KMS-11 (cell line): ENCODE data around the gene TEDC1.

ENCODE experiments used
- H2AFZ ChIP-seq: fragments of 200-600 bp; sonication (generic); 2 replicates; pipeline ENCODE4 v1.6.1; 2016; ENCODE audit warnings: antibody characterized with exemption, mixed run types, low read depth
- H3K27ac ChIP-seq: fragments of 200-600 bp; sonication (generic); 2 replicates; pipeline ENCODE4 v1.6.1; 2016; ENCODE audit warnings: mild to moderate bottlenecking, mixed run types
- H3K27me3 ChIP-seq: fragments of 200-600 bp; sonication (generic); 2 replicates; pipeline ENCODE4 v1.6.1; 2017; ENCODE audit warnings: mild to moderate bottlenecking, low read depth, mixed run types, moderate library complexity; ENCODE audit not compliant: insufficient read depth
- H3K36me3 ChIP-seq: fragments of 200-600 bp; sonication (generic); 2 replicates; pipeline ENCODE4 v1.6.1; 2017; ENCODE audit warnings: mild to moderate bottlenecking, mixed run types; ENCODE audit not compliant: insufficient read depth
- H3K4me1 ChIP-seq: fragments of 200-600 bp; sonication (generic); 2 replicates; pipeline ENCODE4 v1.6.1; 2016; ENCODE audit warnings: mild to moderate bottlenecking, low read depth, mixed run types; ENCODE audit not compliant: poor library complexity, severe bottlenecking
- H3K4me2 ChIP-seq: fragments of 200-600 bp; sonication (generic); 2 replicates; pipeline ENCODE4 v1.7.0; 2016; ENCODE audit warnings: mild to moderate bottlenecking, mixed run types
- H3K4me3 ChIP-seq: fragments of 200-600 bp; sonication (generic); IDR thresholded peaks from 2 replicates; pipeline ENCODE4 v1.6.1; 2017; ENCODE audit warnings: low read depth, low read length, mixed read lengths; ENCODE audit not compliant: insufficient read depth
- H3K79me2 ChIP-seq: fragments of 200-600 bp; sonication (generic); 2 replicates; pipeline ENCODE4 v1.6.1; 2016; ENCODE audit warnings: low read depth, mixed run types; ENCODE audit not compliant: insufficient read depth
- H3K9ac ChIP-seq: fragments of 200-600 bp; sonication (generic); 2 replicates; pipeline ENCODE4 v1.6.1; 2016; ENCODE audit warnings: mild to moderate bottlenecking, mixed run types
- H4K20me1 ChIP-seq: fragments of 200-600 bp; sonication (generic); 2 replicates; pipeline ENCODE4 v1.6.1; 2016; ENCODE audit warnings: mild to moderate bottlenecking, mixed run types; ENCODE audit not compliant: insufficient read depth
- TF ChIP-seq, protein P1 (sequence below): fragments of 200-600 bp; sonication (generic); conservative IDR thresholded peaks from 2 replicates; pipeline ENCODE4 v1.6.1; 2017; ENCODE audit warnings: low read depth, mild to moderate bottlenecking, antibody characterized with exemption, low read length, moderate library complexity, mixed read lengths

Gene TEDC1

DNA sequence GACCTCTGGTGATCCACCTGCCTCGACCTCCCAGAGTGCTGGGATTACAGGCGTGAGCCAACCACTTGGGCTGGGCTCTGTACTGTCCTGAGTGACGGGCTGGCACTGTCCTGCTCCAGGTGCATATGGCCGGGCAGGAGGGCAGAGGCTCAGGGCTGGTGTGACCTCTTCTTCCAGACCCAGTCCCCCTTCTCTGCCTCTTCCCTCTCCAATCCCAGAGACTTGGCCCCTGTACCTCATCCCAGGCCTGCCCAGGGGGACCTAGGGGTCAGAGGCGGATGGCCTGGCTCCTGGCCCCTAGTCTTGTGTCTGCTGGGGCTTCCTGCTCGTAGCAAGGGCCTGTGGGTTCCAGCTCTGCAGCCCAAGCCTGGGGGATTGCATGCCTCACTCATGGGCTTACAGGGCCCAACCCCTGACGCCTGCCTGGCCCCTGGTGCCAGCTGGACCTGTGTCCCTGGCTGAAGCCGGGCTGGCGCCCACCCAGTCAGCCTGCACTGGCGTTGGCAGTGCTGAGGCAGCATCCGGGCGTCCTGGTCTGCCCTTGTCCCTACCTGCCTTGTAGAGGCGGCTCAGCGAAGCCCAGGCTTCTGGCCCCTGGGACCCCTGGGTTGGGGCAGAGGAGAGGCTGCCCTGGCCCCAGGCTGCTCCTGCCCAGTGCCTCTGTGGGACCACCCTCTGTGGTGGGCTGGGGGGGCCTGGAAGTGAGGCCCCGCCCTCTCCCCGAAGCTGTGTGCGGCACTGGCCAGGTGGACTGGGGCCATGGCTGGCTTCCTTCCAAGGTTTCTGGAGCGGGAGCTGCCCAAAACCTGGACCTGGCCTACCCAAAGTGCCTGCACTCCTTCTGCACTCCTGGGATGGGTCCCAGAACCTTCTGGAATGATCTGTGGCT is 4.3 kb downstream of the TEDC1 start:
- Histone ChIP-seq H3K9ac (no peak overlapping the region), H3K27me3 (no peaks in the 10 kb centered on the region), H3K4me2 (no peak overlapping the region), H3K4me1 (peaks cover 7% of the 10 kb centered on the region), H3K36me3 (no peaks in the 10 kb centered on the region), H3K4me3 (no peak overlapping the region), H3K79me2 (peaks cover 3% of the 10 kb centered on the region), H3K27ac (no peak overlapping the region), H2AFZ (no peak overlapping the region), H4K20me1 (no peaks in the 10 kb centered on the region; the same call in 1 of the 2 replicates)
- TF ChIP-seq, protein P1, sequence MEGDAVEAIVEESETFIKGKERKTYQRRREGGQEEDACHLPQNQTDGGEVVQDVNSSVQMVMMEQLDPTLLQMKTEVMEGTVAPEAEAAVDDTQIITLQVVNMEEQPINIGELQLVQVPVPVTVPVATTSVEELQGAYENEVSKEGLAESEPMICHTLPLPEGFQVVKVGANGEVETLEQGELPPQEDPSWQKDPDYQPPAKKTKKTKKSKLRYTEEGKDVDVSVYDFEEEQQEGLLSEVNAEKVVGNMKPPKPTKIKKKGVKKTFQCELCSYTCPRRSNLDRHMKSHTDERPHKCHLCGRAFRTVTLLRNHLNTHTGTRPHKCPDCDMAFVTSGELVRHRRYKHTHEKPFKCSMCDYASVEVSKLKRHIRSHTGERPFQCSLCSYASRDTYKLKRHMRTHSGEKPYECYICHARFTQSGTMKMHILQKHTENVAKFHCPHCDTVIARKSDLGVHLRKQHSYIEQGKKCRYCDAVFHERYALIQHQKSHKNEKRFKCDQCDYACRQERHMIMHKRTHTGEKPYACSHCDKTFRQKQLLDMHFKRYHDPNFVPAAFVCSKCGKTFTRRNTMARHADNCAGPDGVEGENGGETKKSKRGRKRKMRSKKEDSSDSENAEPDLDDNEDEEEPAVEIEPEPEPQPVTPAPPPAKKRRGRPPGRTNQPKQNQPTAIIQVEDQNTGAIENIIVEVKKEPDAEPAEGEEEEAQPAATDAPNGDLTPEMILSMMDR, result no peak

DNA sequence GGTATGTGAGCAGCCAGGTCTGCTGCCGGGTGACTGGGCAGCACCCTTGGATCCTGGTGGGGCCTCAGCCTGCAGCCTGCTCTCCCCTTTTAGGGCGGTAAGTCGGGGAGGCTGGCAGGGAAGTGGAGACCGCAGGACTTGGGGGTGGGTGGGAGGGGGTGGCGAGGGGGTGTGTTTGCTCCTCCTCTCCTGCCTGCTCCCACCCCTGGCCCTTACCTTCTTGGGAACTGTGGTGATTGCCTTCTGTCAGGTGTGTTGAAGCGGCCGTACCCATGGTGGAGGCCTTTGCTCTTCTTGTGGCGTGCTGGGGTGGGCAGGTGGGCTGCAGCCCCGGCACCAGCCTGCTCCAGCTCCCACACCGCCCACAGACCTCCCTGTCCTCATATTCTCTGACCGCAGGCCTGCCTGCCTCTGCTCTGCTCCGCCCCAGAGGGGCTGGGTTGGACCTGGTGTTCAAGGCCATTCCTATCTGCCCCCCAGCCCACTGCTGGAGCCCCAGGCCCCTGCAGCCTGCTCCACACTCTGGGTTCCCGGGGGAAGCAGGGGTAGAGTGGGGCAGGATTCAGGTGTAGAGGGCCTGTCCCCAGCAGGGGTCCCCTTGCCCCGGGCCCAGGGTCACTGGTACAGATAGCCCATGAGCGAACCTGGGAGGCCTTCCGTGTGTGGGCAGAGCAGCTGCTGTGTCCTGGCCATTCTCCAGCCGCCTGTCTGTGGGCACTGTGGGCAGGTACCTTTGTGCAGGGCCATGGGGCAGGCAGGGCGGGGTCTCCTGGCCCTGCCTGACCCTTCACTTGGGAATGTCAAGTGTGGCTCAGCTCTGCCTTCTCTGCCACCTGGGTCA is 5.2 kb downstream of the TEDC1 start:
- H2AFZ ChIP-seq, result no peak overlapping the region
- TF ChIP-seq, protein P1, result no peak
- H3K36me3 ChIP-seq, result no peaks in the 10 kb centered on the region
- no peaks in the 10 kb centered on the region for H3K27me3 ChIP-seq
- H3K79me2 ChIP-seq, result peaks cover 3% of the 10 kb centered on the region
- peaks cover 7% of the 10 kb centered on the region for H3K4me1 ChIP-seq
- no peak overlapping the region for H3K27ac ChIP-seq
- no peaks in the 10 kb centered on the region; the same call in 1 of the 2 replicates for H4K20me1 ChIP-seq
- H3K9ac ChIP-seq, result no peak overlapping the region
- H3K4me2 ChIP-seq, result no peak overlapping the region
- H3K4me3 ChIP-seq, result no peak overlapping the region

DNA sequence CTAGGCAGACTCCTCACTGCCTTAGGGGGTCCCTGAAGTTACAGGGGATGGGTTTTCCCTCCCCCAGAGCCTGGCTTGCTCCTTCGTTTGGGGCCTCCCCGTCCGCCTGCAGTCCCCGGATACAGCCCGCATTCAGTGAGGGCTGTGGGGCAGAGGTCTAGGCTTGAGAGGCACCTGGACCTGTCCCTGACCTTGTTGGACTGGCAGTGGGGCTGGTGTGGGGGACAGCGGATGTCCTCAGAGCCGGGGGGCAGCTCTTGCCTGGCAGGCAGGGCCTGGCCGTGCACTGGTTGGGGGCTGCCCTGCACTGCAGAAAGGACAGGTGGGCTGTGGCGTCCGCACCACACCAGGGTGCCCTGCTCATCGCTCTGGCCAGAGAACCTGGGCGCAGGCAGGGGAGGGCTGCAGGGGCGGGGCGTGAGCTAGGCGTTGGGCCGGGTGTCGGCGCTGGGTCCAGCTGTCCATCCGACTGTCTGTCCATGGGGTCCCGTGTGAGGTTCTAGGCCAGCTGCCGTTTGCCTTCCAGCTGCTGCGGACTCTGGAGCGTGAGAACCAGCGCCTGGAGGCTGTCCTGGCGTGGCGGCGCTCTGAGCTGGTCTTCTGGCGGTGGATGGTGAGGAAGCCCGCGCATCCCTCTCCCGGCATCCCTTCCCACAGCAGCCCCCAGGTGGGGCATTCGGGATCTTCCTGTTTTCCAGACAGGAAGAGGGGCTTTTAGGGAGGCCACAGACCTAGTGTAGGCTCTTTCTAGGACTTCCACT is 6.0 kb downstream of the TEDC1 start:
- Histone ChIP-seq H3K4me1 (peaks cover 3% of the 10 kb centered on the region), H3K79me2 (peaks cover under 1% of the 10 kb centered on the region), H3K27ac (no peak overlapping the region), H3K27me3 (no peaks in the 10 kb centered on the region), H4K20me1 (no peaks in the 10 kb centered on the region), H3K4me2 (no peak overlapping the region), H3K36me3 (no peaks in the 10 kb centered on the region), H3K4me3 (no peak overlapping the region), H2AFZ (no peak overlapping the region), H3K9ac (no peak overlapping the region)
- TF ChIP-seq, protein P1, result no peak

DNA sequence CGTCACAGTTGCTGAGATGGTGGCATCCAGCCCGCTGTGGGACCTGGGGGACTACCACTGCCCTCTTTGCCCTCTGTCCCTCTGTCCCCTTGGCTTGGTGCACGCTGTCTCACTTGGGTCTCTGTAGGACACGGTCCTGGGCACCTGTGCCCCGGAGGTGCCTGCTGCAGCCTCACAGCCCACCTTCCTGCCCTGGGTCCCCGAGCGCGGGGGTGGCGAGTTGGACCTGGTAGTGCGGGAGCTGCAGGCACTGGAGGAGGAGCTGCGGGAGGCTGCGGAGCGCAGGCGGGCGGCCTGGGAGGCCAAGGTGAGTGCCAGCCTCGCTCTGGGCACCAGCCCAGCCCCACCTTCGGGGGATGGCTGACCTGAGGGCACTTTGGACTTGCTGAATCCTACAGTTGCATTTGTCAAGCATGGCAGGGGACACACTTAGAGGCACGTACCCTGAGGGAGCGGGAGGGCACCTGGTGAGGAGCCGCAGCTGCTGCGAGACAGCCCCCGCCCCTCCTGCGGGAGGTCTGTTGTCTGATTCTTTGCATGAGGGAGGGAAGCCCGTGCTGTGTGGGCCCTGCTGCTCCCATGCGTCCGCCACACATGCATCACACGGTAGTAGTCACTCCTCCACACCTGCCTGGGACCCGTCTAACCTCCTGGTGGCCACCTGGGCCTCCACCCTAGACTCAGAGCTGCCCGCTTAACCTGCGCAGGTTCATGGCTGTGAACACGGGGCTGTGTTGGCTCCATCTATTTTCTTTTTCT is 6.8 kb downstream of the TEDC1 start:
- no peak overlapping the region for H3K4me3 ChIP-seq
- no peaks in the 10 kb centered on the region for H3K79me2 ChIP-seq
- no peaks in the 10 kb centered on the region for H4K20me1 ChIP-seq
- no peak overlapping the region for H3K4me2 ChIP-seq
- no peaks in the 10 kb centered on the region for H3K4me1 ChIP-seq
- no peaks in the 10 kb centered on the region for H3K36me3 ChIP-seq
- no peak overlapping the region for H2AFZ ChIP-seq
- TF ChIP-seq, protein P1, result no peak
- no peaks in the 10 kb centered on the region for H3K27me3 ChIP-seq
- no peak overlapping the region for H3K27ac ChIP-seq
- H3K9ac ChIP-seq, result no peak overlapping the region
